Vagina (tissue), 2 donors: ENCODE data around the gene DDX10. TPM values are rescaled to one million over a fixed set of nuclear protein-coding genes. Genes with fewer than 3 reads are reported as not detected.

Experiments
- DNase-seq, 2 donors: peaks; one replicate each; pipeline ENCODE4 v3.0.0-alpha.2; 2017; ENCODE audit errors: extremely low spot score in 2 of 2
- H3K27ac ChIP-seq: fragments of 200-600 bp; sonication (generic); one replicate; pipeline ENCODE4 v1.5.1; 2019
- H3K27me3 ChIP-seq: fragments of 200-600 bp; sonication (generic); one replicate; pipeline ENCODE4 v1.5.1; 2019
- H3K36me3 ChIP-seq, 2 donors: fragments of 200-600 bp; sonication (generic); one replicate each; pipeline ENCODE4 v1.5.1; 2017 to 2019
- H3K4me1 ChIP-seq: fragments of 200-600 bp; sonication (generic); one replicate; pipeline ENCODE4 v1.5.1; 2019
- H3K4me3 ChIP-seq, 2 donors: fragments of 200-600 bp; sonication (generic); 1 replicate in 1 of 2; 2 replicates in 1 of 2; pipeline ENCODE4 v1.5.1; 2016 to 2019
- H3K9me3 ChIP-seq: fragments of 200-600 bp; sonication (generic); one replicate; pipeline ENCODE4 v1.5.1; 2019
- POLR2A ChIP-seq, 2 donors: fragments of 450-650 bp; IDR thresholded peaks; one replicate each; pipeline ENCODE4 v1.6.1; 2017; ENCODE audit warnings: antibody characterized with exemption in 2 of 2, mild to moderate bottlenecking in 2 of 2, moderate library complexity in 2 of 2
- POLR2AphosphoS5 ChIP-seq, 2 donors: sonication (generic); formaldehyde crosslinking; IDR thresholded peaks; one replicate each; pipeline ENCODE4 v1.9.0; 2017; ENCODE audit warnings: antibody characterized with exemption in 2 of 2, mild to moderate bottlenecking in 2 of 2, low read depth in 1 of 2; ENCODE audit not compliant: insufficient read depth in 1 of 2
- intact Hi-C: fragments of 100-400 bp; cut with DNase I; formaldehyde crosslinking; loops from one replicate; pipeline ENCODE4 v1.15.1; 2023
- total RNA-seq: library from RNA; depleted of rRNA; stranded (reverse); fragments of >200 nt; gene quantifications from one replicate; pipeline ENCODE4 v1.2.3, GENCODE V29; 2016
- TF ChIP-seq, protein P1 (sequence below), 3 experiments: fragments of 450-650 bp in 2 of 3; fragments of 200-600 bp in 1 of 3; sonication (generic) in 1 of 3; IDR thresholded peaks; one replicate each; pipeline ENCODE4 v1.5.1; 2017 to 2019; ENCODE audit warnings: antibody characterized with exemption in 3 of 3, mild to moderate bottlenecking in 2 of 3, moderate library complexity in 2 of 3

The DDX10 gene
- total RNA-seq, 1 donor from 2014 or later = 23.8 TPM

- Histone ChIP-seq H3K9me3 (no peaks in the 10 kb centered on the region), H3K27ac (no peak overlapping the region), H3K36me3 (no peaks in the 10 kb centered on the region), H3K4me1 (no peaks in the 10 kb centered on the region), H3K4me3 (no peak overlapping the region), H3K27me3 (no peaks in the 10 kb centered on the region)
- intact Hi-C loops = no loop called here
- TF ChIP-seq, protein P1, sequence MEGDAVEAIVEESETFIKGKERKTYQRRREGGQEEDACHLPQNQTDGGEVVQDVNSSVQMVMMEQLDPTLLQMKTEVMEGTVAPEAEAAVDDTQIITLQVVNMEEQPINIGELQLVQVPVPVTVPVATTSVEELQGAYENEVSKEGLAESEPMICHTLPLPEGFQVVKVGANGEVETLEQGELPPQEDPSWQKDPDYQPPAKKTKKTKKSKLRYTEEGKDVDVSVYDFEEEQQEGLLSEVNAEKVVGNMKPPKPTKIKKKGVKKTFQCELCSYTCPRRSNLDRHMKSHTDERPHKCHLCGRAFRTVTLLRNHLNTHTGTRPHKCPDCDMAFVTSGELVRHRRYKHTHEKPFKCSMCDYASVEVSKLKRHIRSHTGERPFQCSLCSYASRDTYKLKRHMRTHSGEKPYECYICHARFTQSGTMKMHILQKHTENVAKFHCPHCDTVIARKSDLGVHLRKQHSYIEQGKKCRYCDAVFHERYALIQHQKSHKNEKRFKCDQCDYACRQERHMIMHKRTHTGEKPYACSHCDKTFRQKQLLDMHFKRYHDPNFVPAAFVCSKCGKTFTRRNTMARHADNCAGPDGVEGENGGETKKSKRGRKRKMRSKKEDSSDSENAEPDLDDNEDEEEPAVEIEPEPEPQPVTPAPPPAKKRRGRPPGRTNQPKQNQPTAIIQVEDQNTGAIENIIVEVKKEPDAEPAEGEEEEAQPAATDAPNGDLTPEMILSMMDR (IDR thresholded peaks at IDR 0.05) = no peak
- TF ChIP-seq POLR2A (IDR thresholded peaks at IDR 0.05) (no peak), POLR2AphosphoS5 (IDR thresholded peaks at IDR 0.05; ENCODE audit: insufficient read depth in 1 of 2, low read depth in 1 of 2) (no peak)
- no peak for DNase-seq
These were observed 160.5 kb downstream of the DDX10 start for GRCh38 chr11:108825381-108825780.

DNA sequence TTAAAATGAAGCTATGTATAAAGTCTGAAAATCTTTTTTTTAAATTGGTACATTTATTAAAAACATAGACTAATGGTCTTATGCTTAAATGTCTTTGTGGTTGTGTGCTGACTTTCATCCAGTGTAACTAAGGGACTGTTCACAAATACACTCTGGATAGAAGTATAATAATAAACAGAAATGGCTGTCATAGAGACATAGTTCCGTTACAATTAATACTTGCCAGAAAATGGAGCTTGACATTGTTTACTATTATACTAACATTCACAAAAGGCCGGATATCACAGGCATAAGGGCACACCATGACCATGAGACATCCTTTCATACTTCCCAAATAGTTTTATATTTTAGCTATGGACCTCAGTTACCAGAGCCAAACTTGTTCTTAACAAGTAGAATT lies 161.3 kb downstream of the DDX10 start:
- no peak for TF ChIP-seq POLR2AphosphoS5 (IDR thresholded peaks at IDR 0.05; ENCODE audit: insufficient read depth in 1 of 2, low read depth in 1 of 2)
- TF ChIP-seq, protein P1 (IDR thresholded peaks at IDR 0.05) = no peak
- no peak for TF ChIP-seq POLR2A (IDR thresholded peaks at IDR 0.05)
- no peak overlapping the region for H3K27ac ChIP-seq
- no peaks in the 10 kb centered on the region for H3K9me3 ChIP-seq
- H3K4me1 ChIP-seq = no peaks in the 10 kb centered on the region
- intact Hi-C loops = no loop called here
- no peaks in the 10 kb centered on the region for H3K27me3 ChIP-seq
- H3K36me3 ChIP-seq = no peaks in the 10 kb centered on the region
- no peak for DNase-seq
- H3K4me3 ChIP-seq = no peak overlapping the region

GRCh38 chr11:108835624-108836023 lies 170.8 kb downstream of the DDX10 start:
- intact Hi-C loops = no loop called here
- no peaks in the 10 kb centered on the region for H3K27me3 ChIP-seq
- H3K36me3 ChIP-seq = peaks cover 0 to 11% of the 10 kb centered on the region in 2 donors
- H3K4me1 ChIP-seq = no peaks in the 10 kb centered on the region
- H3K4me3 ChIP-seq = no peak overlapping the region
- H3K27ac ChIP-seq = no peak overlapping the region
- H3K9me3 ChIP-seq = no peaks in the 10 kb centered on the region
- no peak for DNase-seq
- no peak for TF ChIP-seq POLR2A (IDR thresholded peaks at IDR 0.05)
- TF ChIP-seq POLR2AphosphoS5 (IDR thresholded peaks at IDR 0.05; ENCODE audit: insufficient read depth in 1 of 2, low read depth in 1 of 2) = no peak
- TF ChIP-seq, protein P1 (IDR thresholded peaks at IDR 0.05) = no peak

DNA sequence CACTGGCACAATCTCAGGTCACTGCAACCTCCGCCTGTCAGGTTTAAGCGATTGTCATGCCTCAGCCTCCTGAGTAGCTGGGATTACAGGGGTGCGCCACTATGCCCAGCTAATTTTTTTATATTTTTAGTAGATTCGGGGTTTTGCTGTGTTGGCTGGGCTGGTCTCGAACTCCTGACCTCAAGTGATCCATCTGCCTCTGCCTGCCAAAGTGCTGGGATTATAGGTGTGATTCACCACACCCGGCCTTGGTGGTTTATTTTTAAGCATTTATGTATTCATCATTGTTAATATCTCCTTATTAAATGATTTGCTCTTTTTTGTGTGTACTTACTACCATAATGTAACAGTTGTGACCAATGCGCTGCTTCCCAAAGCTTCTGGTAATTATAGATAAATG lies 171.7 kb downstream of the DDX10 start:
- intact Hi-C loops = no loop called here
- H3K4me1 ChIP-seq = no peaks in the 10 kb centered on the region
- peaks cover 0 to 11% of the 10 kb centered on the region in 2 donors for H3K36me3 ChIP-seq
- DNase-seq = no peak
- TF ChIP-seq POLR2AphosphoS5 (IDR thresholded peaks at IDR 0.05; ENCODE audit: insufficient read depth in 1 of 2, low read depth in 1 of 2) (no peak), POLR2A (IDR thresholded peaks at IDR 0.05) (no peak)
- TF ChIP-seq, protein P1 (IDR thresholded peaks at IDR 0.05) = no peak
- no peak overlapping the region for H3K27ac ChIP-seq
- no peaks in the 10 kb centered on the region for H3K27me3 ChIP-seq
- H3K4me3 ChIP-seq = no peak overlapping the region
- H3K9me3 ChIP-seq = no peaks in the 10 kb centered on the region

GRCh38 chr11:108838102-108838791 lies 173.4 kb downstream of the DDX10 start:
- Histone ChIP-seq H3K27ac (no peak overlapping the region), H3K9me3 (no peaks in the 10 kb centered on the region), H3K36me3 (peaks cover 0 to 11% of the 10 kb centered on the region in 2 donors), H3K27me3 (no peaks in the 10 kb centered on the region), H3K4me1 (no peaks in the 10 kb centered on the region), H3K4me3 (no peak overlapping the region)
- intact Hi-C loops = no loop called here
- DNase-seq = no peak
- no peak for TF ChIP-seq POLR2A (IDR thresholded peaks at IDR 0.05)
- TF ChIP-seq, protein P1 (IDR thresholded peaks at IDR 0.05) = no peak
- TF ChIP-seq POLR2AphosphoS5 (IDR thresholded peaks at IDR 0.05; ENCODE audit: insufficient read depth in 1 of 2, low read depth in 1 of 2) = no peak
